GM18526 (cell line): ENCODE measurements around the gene SYCE1L.

Source experiments
- POLR2A ChIP-seq: IDR thresholded peaks from 3 replicates; pipeline ENCODE4 v1.6.1; 2011; ENCODE audit not compliant: insufficient read length; ENCODE audit errors: extremely low read depth

The SYCE1L gene

DNA sequence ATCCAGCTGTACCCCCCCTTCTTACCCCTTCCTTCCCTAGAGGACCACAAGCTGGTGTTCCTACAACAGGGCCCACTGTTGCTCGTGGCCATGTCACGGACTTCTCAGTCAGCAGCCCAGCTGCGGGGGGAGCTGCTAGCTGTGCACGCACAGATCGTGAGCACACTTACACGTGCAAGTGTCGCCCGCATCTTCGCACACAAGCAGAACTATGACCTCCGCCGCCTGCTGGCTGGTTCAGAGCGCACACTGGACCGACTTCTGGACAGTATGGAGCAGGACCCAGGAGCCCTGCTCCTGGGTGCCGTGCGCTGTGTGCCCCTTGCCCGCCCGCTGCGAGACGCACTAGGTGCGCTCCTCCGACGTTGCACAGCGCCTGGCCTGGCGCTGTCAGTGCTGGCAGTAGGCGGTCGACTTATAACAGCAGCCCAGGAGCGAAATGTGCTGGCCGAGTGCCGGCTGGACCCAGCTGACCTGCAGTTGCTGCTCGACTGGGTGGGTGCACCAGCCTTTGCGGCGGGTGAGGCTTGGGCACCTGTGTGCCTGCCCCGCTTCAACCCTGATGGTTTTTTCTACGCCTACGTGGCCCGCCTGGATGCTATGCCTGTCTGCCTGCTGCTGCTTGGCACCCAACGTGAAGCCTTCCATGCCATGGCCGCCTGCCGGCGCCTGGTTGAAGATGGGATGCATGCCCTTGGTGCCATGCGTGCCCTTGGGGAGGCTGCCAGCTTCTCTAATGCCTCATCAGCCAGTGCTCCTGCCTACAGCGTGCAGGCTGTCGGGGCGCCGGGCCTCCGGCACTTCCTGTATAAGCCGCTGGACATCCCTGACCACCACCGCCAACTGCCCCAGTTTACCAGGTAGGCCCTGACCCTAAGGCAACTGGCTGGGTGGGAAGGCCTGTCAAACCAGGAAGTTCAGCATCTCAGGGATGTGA lies 4.6 kb upstream of the SYCE1L start:
- TF ChIP-seq POLR2A: no peak

DNA sequence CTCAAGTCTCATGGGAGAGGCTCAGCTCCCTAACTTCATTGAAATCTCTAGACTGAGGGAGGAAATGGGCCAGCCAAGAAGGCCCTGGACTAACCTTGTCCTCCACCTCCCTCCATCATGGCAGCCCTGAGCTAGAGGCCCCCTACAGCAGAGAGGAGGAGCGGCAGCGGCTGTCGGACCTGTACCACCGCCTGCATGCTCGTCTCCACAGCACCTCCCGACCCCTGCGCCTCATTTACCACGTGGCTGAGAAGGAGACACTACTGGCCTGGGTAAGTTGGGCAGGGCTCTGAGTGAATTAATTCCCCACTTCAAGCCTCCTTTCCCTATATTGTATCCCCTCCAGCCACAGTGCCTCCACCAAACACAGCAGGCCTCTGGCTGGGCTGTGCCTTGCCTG lies 3.8 kb upstream of the SYCE1L start:
- TF ChIP-seq POLR2A: no peak

GRCh38 chr16:77197747-77198146 lies 1.5 kb upstream of the SYCE1L start:
- TF ChIP-seq POLR2A: no peak

- no peak for TF ChIP-seq POLR2A
These were observed 7.3 kb downstream of the SYCE1L start for GRCh38 chr16:77206533-77206932.

DNA sequence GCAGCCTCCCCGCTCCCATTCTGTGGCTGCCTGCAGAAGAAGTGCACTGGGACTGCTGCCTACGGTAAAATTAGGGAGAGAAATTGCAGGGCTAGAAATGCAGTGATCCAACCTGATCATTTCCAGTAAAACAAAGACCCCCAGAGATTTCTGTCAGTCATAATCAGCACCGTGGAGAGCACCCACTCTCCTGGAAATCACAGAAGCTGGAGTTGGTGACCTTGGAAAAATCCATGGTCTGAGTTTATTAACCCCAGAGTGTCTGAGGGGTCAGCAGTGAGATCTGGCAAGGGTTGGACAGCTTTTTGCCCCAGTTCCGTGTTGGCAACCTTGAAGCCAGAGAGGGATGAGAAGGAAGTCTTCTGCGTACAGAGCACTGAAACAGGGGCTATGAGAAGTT lies 7.8 kb downstream of the SYCE1L start:
- no peak for TF ChIP-seq POLR2A

- no peak for TF ChIP-seq POLR2A
These were observed 9.2 kb downstream of the SYCE1L start for GRCh38 chr16:77208382-77208781.

DNA sequence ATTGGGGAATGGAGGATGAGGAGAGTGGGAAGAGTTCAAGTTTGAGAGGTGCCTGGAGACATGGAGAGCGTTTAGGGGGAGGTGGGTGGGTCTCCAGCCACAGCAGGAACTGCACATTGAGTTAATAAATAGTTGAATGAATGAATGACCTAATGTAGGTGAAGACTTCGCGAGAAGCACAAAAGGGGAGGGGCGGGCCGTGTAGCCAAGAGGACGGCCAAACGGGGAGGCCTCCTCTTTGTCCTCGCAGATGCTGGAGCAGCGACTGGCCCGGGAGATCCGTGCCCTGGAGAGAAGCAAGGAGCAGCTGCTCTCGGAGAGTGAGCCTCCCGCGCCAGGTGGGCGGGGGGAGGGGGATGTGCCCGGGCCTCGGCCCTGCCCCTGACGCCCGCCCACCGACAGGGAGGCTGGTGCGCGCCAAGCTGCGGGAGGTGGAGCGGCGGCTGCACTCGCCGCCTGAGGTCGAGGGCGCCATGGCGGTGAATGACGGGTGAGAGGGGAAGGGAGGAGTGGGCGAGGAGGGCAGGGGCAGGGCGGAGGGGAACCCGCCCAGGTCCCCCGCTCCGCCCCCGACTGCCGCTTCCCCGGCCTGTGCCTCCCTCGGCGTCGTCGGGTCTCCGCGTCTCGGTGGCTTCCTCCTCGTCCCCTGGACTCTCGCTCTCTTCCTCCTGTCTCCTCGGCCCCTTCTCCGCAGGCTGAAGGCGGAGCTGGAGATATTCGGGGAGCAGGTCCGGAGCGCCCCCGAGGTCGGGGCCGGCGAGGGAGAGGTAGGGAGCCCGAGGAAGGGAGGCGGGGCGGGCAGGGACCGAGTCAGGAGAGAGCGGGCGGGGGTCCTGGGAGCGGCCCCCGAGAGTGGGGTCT lies 12.9 kb downstream of the SYCE1L start:
- TF ChIP-seq POLR2A: peak; percentile 37

GRCh38 chr16:77212741-77213541 lies 13.7 kb downstream of the SYCE1L start:
- no peak for TF ChIP-seq POLR2A

- no peak for TF ChIP-seq POLR2A
These were observed 14.4 kb downstream of the SYCE1L start for GRCh38 chr16:77213542-77214106.

GRCh38 chr16:77214411-77215138 lies 15.4 kb downstream of the SYCE1L start:
- no peak for TF ChIP-seq POLR2A

DNA sequence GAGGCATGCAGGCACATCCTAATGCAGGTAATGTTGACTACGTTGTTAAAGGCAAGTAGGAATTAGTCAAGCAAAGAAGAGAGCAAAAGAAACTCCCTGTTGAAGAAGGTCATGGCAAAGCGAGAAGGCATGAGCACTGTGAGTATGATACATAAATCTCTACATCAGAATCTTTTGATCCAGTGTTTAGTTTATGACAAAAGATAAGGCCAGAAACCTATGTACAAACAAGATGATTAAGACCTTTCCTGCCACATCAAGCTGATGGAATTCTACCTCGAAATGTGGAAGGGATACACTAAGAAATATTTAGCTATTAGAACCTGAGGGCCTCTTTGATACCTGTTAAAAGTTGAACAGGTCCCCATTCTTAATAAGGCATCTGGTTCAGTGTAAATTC lies 20.2 kb downstream of the SYCE1L start:
- TF ChIP-seq POLR2A: no peak

DNA sequence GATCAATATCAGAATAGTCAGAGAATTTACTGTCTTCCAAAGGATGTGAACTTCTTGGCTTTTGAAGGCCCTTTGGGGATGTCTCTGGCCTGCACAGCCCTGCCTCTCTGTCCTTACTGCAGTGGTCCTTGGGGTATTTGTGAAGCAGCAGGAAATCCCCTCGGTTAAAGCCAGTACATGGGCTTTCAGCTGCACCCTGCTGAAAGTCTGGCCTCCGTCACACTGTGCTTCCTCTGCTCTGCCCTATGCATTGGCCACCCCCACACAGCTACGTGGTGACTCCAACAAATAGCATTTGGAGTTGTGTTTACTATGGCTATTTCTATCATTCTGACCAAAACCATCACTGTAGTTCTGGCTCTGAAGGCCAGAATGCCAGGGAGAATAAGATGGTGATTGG lies 21.2 kb downstream of the SYCE1L start:
- TF ChIP-seq POLR2A: no peak

DNA sequence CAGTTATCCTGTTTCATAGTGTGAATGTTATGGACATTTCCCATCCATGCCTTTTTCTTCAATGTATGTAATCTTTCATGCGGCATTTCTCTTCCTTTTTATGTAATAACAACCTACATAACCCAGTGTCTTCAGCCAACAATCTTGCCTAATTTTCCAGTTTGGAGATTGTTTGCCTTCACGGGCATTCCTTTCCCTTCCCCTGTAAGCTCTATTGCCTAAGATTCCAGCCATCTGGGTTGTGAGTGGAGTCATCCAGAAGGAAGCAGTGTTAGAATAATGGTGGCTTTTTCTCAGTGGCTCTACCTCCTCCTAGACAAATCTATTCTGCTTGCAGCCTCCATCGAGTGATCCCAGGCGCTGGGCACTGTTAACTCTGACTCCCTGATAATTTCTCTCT lies 22.3 kb downstream of the SYCE1L start:
- no peak for TF ChIP-seq POLR2A

DNA sequence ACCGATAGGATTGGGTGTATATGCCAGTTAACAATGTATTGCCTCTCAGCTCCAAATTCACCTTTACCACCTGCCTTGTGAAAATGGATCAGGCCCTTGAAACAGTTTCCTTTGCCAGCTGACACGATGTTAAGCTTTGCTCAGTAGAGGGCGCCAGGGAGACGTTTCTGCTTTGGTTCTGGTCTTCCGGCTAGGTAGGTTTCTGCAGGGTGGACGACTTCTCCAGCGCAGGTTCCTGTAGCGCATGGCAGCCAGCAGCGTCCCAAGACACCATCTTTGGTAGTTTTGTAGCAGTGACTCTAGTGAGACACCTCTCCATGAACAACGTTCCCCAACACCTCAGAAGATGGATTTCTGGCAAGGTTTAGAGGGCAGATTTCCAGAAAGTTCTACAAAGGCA lies 24.0 kb downstream of the SYCE1L start:
- TF ChIP-seq POLR2A: no peak
